ENCODE measurements around the gene KRTAP5-3. TPM values are rescaled to one million over a fixed set of nuclear protein-coding genes. Genes with fewer than 3 reads are reported as not detected.

The KRTAP5-3 gene
- total RNA-seq, 1 experiment from 2014 or later = not detected

DNA sequence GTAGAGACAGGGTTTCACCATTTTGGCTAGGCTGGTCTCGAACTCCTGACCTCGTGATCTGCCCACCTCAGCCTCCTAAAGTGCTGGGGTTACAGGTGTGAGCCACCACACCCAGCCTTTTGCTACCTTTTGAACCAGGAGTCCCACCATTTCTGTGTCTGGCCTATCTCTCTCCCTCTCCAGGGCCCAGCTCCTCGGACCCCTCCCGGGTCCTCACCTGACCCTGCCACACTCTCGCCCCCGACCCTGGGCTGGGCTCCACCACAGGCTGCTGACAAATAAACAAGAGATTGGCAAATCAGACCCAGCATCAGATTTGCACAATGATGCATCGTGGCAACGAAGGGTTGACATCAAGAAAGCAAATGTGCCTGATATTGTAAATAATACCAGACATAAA is 30.1 kb upstream of the KRTAP5-3 start:
- POLR2A ChIA-PET = no interaction called here
- no TSS peak for BruUV-seq (replicated peaks)
- intact Hi-C loops (cut with micrococcal nuclease) = no loop called here
- no peak overlapping the region for H3K27ac Mint-ChIP-seq (ENCODE audit: low read depth, unreplicated experiment)
- no peaks in the 10 kb centered on the region for H3K36me3 Mint-ChIP-seq (ENCODE audit: insufficient read depth, unreplicated experiment)
- peaks cover 63% of the 10 kb centered on the region for H3K27me3 Mint-ChIP-seq (ENCODE audit: insufficient read depth, unreplicated experiment)
- no peak for DNase-seq (ENCODE audit: unreplicated experiment)
- no peak overlapping the region for H3K4me3 Mint-ChIP-seq (ENCODE audit: unreplicated experiment)
- TF ChIP-seq, protein P1, sequence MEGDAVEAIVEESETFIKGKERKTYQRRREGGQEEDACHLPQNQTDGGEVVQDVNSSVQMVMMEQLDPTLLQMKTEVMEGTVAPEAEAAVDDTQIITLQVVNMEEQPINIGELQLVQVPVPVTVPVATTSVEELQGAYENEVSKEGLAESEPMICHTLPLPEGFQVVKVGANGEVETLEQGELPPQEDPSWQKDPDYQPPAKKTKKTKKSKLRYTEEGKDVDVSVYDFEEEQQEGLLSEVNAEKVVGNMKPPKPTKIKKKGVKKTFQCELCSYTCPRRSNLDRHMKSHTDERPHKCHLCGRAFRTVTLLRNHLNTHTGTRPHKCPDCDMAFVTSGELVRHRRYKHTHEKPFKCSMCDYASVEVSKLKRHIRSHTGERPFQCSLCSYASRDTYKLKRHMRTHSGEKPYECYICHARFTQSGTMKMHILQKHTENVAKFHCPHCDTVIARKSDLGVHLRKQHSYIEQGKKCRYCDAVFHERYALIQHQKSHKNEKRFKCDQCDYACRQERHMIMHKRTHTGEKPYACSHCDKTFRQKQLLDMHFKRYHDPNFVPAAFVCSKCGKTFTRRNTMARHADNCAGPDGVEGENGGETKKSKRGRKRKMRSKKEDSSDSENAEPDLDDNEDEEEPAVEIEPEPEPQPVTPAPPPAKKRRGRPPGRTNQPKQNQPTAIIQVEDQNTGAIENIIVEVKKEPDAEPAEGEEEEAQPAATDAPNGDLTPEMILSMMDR (IDR thresholded peaks at IDR 0.05; ENCODE audit: unreplicated experiment) = no peak
- CTCF ChIA-PET = interaction anchor here (0.6 to 3.7 kb wide), 11 partner anchors 11 to 513 kb away, joined by 3 to 18 read pairs (median 4); no protein-coding TSS in a partner anchor
- H3K9me3 Mint-ChIP-seq (ENCODE audit: unreplicated experiment) = no peaks in the 10 kb centered on the region
- H3K4me1 Mint-ChIP-seq (ENCODE audit: insufficient read depth, unreplicated experiment) = no peaks in the 10 kb centered on the region

- Mint-ChIP-seq H3K36me3 (ENCODE audit: insufficient read depth, unreplicated experiment) (no peaks in the 10 kb centered on the region), H3K4me3 (ENCODE audit: unreplicated experiment) (no peak overlapping the region), H3K9me3 (ENCODE audit: unreplicated experiment) (no peaks in the 10 kb centered on the region), H3K27me3 (ENCODE audit: insufficient read depth, unreplicated experiment) (peaks cover 70% of the 10 kb centered on the region), H3K4me1 (ENCODE audit: insufficient read depth, unreplicated experiment) (no peaks in the 10 kb centered on the region), H3K27ac (ENCODE audit: low read depth, unreplicated experiment) (no peak overlapping the region)
- POLR2A ChIA-PET = no interaction called here
- CTCF ChIA-PET = interaction anchor here (0.6 to 1.9 kb wide), 9 partner anchors 10 to 514 kb away, joined by 3 to 6 read pairs (median 3); no protein-coding TSS in a partner anchor
- intact Hi-C loops (cut with micrococcal nuclease) = no loop called here
- BruUV-seq (replicated peaks) = no TSS peak
- no peak for DNase-seq (ENCODE audit: unreplicated experiment)
- TF ChIP-seq, protein P1 (IDR thresholded peaks at IDR 0.05; ENCODE audit: unreplicated experiment) = no peak
Measured at GRCh38 chr11:1637628-1638027, 29.4 kb upstream of the KRTAP5-3 start.

- H3K4me1 Mint-ChIP-seq (ENCODE audit: insufficient read depth, unreplicated experiment) = peaks cover 5% of the 10 kb centered on the region
- CTCF ChIA-PET = interaction anchor here (1.8 to 1.9 kb wide), 2 partner anchors 9 to 18 kb away, joined by 5 to 6 read pairs; no protein-coding TSS in a partner anchor
- no TSS peak for BruUV-seq (replicated peaks)
- POLR2A ChIA-PET = no interaction called here
- H3K4me3 Mint-ChIP-seq (ENCODE audit: unreplicated experiment) = no peak overlapping the region
- no peaks in the 10 kb centered on the region for H3K9me3 Mint-ChIP-seq (ENCODE audit: unreplicated experiment)
- no peak for DNase-seq (ENCODE audit: unreplicated experiment)
- TF ChIP-seq, protein P1 (IDR thresholded peaks at IDR 0.05; ENCODE audit: unreplicated experiment) = no peak
- H3K27me3 Mint-ChIP-seq (ENCODE audit: insufficient read depth, unreplicated experiment) = peaks cover 82% of the 10 kb centered on the region
- intact Hi-C loops (cut with micrococcal nuclease) = no loop called here
- no peaks in the 10 kb centered on the region for H3K36me3 Mint-ChIP-seq (ENCODE audit: insufficient read depth, unreplicated experiment)
- no peak overlapping the region for H3K27ac Mint-ChIP-seq (ENCODE audit: low read depth, unreplicated experiment)
Measured at GRCh38 chr11:1636291-1636950, 28.2 kb upstream of the KRTAP5-3 start.

DNA sequence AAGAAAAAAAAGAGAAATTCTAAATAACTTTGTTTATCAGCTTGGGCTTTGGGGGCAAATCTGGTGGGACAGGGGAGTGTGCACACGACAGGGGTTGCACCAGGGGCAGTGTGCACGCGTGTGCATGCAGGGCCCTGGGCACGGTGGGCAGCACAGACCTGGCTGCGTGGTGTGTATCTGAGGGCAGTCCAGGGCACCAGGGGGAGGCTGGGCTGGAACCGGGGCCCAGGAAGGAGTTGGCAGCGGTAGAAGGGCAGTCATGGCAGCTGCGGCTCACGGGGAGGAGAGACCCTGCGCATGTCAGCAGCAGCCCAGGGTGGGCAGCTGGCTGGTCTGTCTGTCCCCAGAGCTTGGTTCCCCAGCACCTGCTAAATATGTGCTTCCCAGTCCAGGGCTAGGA is 25.6 kb upstream of the KRTAP5-3 start:
- intact Hi-C loops (cut with micrococcal nuclease) = no loop called here
- peaks cover 5% of the 10 kb centered on the region for H3K4me1 Mint-ChIP-seq (ENCODE audit: insufficient read depth, unreplicated experiment)
- no peaks in the 10 kb centered on the region for H3K9me3 Mint-ChIP-seq (ENCODE audit: unreplicated experiment)
- CTCF ChIA-PET = interaction anchor here (0.6 to 1.1 kb wide), 2 partner anchors 39 to 370 kb away, joined by 3 read pairs; no protein-coding TSS in a partner anchor
- DNase-seq (ENCODE audit: unreplicated experiment) = no peak
- BruUV-seq (replicated peaks) = no TSS peak
- peaks cover 80% of the 10 kb centered on the region for H3K27me3 Mint-ChIP-seq (ENCODE audit: insufficient read depth, unreplicated experiment)
- POLR2A ChIA-PET = no interaction called here
- H3K4me3 Mint-ChIP-seq (ENCODE audit: unreplicated experiment) = no peak overlapping the region
- no peak overlapping the region for H3K27ac Mint-ChIP-seq (ENCODE audit: low read depth, unreplicated experiment)
- TF ChIP-seq, protein P1 (IDR thresholded peaks at IDR 0.05; ENCODE audit: unreplicated experiment) = no peak
- H3K36me3 Mint-ChIP-seq (ENCODE audit: insufficient read depth, unreplicated experiment) = no peaks in the 10 kb centered on the region

Measured in MCF 10A (cell line).